Smooth muscle cell (in vitro differentiated cells): ENCODE data around the gene DDX41. TPM values are rescaled to one million over a fixed set of nuclear protein-coding genes. Genes with fewer than 3 reads are reported as not detected.
A peak's percentile ranks its signal among the peaks of the same experiment; 100 is the strongest.

Experiments
- DNase-seq: peaks from one replicate; lab custom pipeline; 2025; ENCODE audit not compliant: unreplicated experiment; lab: John Stamatoyannopoulos, UW
- H2AFZ ChIP-seq: fragments of 200-600 bp; sonication (generic); 2 replicates; pipeline ENCODE4 v1.6.0; 2016; ENCODE audit warnings: antibody characterized with exemption, low read depth, mild to moderate bottlenecking
- H3F3A ChIP-seq: fragments of 200-600 bp; sonication (generic); 2 replicates; pipeline ENCODE4 v1.6.0; 2017; ENCODE audit warnings: antibody characterized with exemption, low read depth
- H3K27ac ChIP-seq: fragments of 200-600 bp; sonication (generic); 2 replicates; pipeline ENCODE4 v1.5.1; 2016; ENCODE audit warnings: low read depth, mild to moderate bottlenecking
- H3K27me3 ChIP-seq: fragments of 200-600 bp; sonication (generic); 2 replicates; pipeline ENCODE4 v1.6.1; 2016; ENCODE audit warnings: low read depth, mild to moderate bottlenecking
- H3K36me3 ChIP-seq: fragments of 200-600 bp; sonication (generic); 2 replicates; pipeline ENCODE4 v1.5.1; 2016; ENCODE audit warnings: low read depth
- H3K4me1 ChIP-seq: fragments of 200-600 bp; sonication (generic); 2 replicates; pipeline ENCODE4 v1.5.1; 2016; ENCODE audit warnings: low read depth
- H3K4me2 ChIP-seq: fragments of 200-600 bp; sonication (generic); 2 replicates; pipeline ENCODE4 v1.6.0; 2016; ENCODE audit warnings: mild to moderate bottlenecking
- H3K4me3 ChIP-seq: fragments of 200-600 bp; sonication (generic); 2 replicates; pipeline ENCODE4 v1.5.1; 2016; ENCODE audit warnings: mild to moderate bottlenecking
- H3K79me2 ChIP-seq: fragments of 200-600 bp; sonication (generic); 2 replicates; pipeline ENCODE4 v1.6.0; 2016; ENCODE audit warnings: low read depth, mild to moderate bottlenecking
- H3K9ac ChIP-seq: fragments of 200-600 bp; sonication (generic); 2 replicates; pipeline ENCODE4 v1.6.0; 2016; ENCODE audit warnings: low read depth
- H3K9me3 ChIP-seq: fragments of 200-600 bp; sonication (generic); replicated peaks from 2 replicates; pipeline ENCODE4 v1.5.1; 2016; ENCODE audit warnings: low read depth
- H4K20me1 ChIP-seq: fragments of 200-600 bp; sonication (generic); 2 replicates; pipeline ENCODE4 v1.6.0; 2016; ENCODE audit warnings: low read depth
- CTCF ChIP-seq: fragments of 200-600 bp; sonication (generic); IDR thresholded peaks from 2 replicates; pipeline ENCODE4 v1.5.1; 2017; ENCODE audit warnings: borderline replicate concordance, mild to moderate bottlenecking, antibody characterized with exemption; ENCODE audit not compliant: insufficient read depth, poor library complexity, severe bottlenecking
- WGBS: methylation state at CpG from one replicate; pipeline ENCODE4 v1.1.7; 2016; ENCODE audit warnings: low lambda C conversion rate; 5-methylcytosine and 5-hydroxymethylcytosine counted together
- polyA plus RNA-seq: library from polyadenylated mRNA; unstranded; fragments of >200 nt; fragmentation: Nextera tagmentation; extraction: Ambion mirVana; gene quantifications from 2 replicates; pipeline ENCODE4 v1.2.1, GENCODE V29; 2016
- total RNA-seq: library from RNA; depleted of rRNA; stranded (reverse); fragments of >200 nt; gene quantifications from 2 replicates; pipeline ENCODE4 v1.2.3, GENCODE V29; 2014

DDX41 gene
- total and polyA plus RNA-seq, 2 experiments from 2014 or later = 72.5 to 90.0 TPM

GRCh38 chr5:177484902-177485549 lies 31.7 kb downstream of the DDX41 start:
- Histone ChIP-seq H3F3A (peaks cover 51% of the 10 kb centered on the region), H3K9me3 (no peaks in the 10 kb centered on the region), H3K27me3 (no peaks in the 10 kb centered on the region), H3K4me1 (peaks cover 2% of the 10 kb centered on the region), H3K36me3 (no peaks in the 10 kb centered on the region), H4K20me1 (peaks cover 99% of the 10 kb centered on the region), H3K4me2 (no peak overlapping the region), H3K27ac (peak overlapping the region; percentile 16), H3K79me2 (peaks cover 10% of the 10 kb centered on the region), H2AFZ (no peak overlapping the region), H3K9ac (no peak overlapping the region), H3K4me3 (no peak overlapping the region)
- DNase-seq = no peak
- no peak for TF ChIP-seq CTCF
- WGBS = 84% methylated on average over 13 of the region's 13 CpGs

GRCh38 chr5:177483994-177484901 lies 32.5 kb downstream of the DDX41 start:
- DNase-seq = no peak
- no peak overlapping the region for H3K9ac ChIP-seq
- no peaks in the 10 kb centered on the region for H3K36me3 ChIP-seq
- H3K4me3 ChIP-seq = no peak overlapping the region
- WGBS = 94% methylated on average over 22 of the region's 22 CpGs
- peak overlapping the region; percentile 4 for H3K27ac ChIP-seq
- H3K4me2 ChIP-seq = no peak overlapping the region
- peaks cover 10% of the 10 kb centered on the region for H3K79me2 ChIP-seq
- H3K27me3 ChIP-seq = no peaks in the 10 kb centered on the region
- peaks cover 2% of the 10 kb centered on the region for H3K4me1 ChIP-seq
- peaks cover 58% of the 10 kb centered on the region for H3F3A ChIP-seq
- TF ChIP-seq CTCF = no peak
- H2AFZ ChIP-seq = no peak overlapping the region
- H4K20me1 ChIP-seq = peaks cover 99% of the 10 kb centered on the region
- H3K9me3 ChIP-seq = no peaks in the 10 kb centered on the region

- no peak overlapping the region for H3K27ac ChIP-seq
- peaks cover 10% of the 10 kb centered on the region for H3K79me2 ChIP-seq
- H2AFZ ChIP-seq = no peak overlapping the region
- no peak overlapping the region for H3K9ac ChIP-seq
- H3F3A ChIP-seq = peaks cover 62% of the 10 kb centered on the region
- H4K20me1 ChIP-seq = peaks cover 94% of the 10 kb centered on the region
- 98% methylated on average over 9 of the region's 9 CpGs for WGBS
- H3K4me2 ChIP-seq = no peak overlapping the region
- H3K4me1 ChIP-seq = peaks cover 2% of the 10 kb centered on the region
- no peaks in the 10 kb centered on the region for H3K36me3 ChIP-seq
- DNase-seq = no peak
- H3K27me3 ChIP-seq = no peaks in the 10 kb centered on the region
- TF ChIP-seq CTCF = no peak
- H3K9me3 ChIP-seq = no peaks in the 10 kb centered on the region
- no peak overlapping the region for H3K4me3 ChIP-seq
Measured at GRCh38 chr5:177483042-177483441, 33.7 kb downstream of the DDX41 start.
